Measurements from ENCODE around the gene MEIS2. TPM values are rescaled to one million over a fixed set of nuclear protein-coding genes. Genes with fewer than 3 reads are reported as not detected.

Gene MEIS2
- total RNA-seq, 1 donor from 2014 or later, result 41.4 TPM

DNA sequence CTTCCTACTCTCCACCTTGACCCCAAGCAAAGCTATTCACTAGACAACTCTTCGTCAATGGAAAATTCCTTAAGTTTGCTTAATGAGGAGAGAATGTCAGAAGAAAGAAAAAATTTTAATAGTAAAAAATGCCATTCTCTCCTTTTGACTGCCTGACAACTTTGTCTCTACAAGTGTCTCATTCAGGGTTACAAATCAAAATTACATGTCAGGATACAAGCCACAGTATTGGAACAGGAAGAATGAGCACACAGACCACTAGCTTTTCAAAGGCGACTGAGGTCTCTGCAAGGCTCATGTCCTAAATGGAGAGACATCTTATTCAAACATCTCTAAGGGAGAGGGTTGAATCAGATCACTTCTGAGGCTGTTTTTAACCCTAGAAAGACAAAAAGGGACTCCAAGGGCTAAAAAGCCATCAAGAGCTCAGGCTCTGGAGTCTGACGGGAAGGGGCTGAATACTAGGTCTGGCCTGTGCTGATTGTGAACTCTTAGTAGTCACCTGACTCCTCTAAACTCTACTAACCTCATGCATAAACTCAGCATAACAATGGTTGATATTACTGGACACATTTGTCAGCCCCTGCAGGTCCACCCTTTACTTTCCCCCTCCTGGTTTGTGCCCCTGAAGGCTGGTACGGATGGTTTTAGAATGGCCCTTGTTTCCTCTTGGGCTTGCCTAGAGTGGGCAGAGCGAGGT is 12.8 kb upstream of the MEIS2 start:
- no peak for DNase-seq (ENCODE audit: low spot score)

- DNase-seq (ENCODE audit: low spot score), result no peak
Observed at GRCh38 chr15:37112171-37112570, 11.8 kb upstream of the MEIS2 start.

DNA sequence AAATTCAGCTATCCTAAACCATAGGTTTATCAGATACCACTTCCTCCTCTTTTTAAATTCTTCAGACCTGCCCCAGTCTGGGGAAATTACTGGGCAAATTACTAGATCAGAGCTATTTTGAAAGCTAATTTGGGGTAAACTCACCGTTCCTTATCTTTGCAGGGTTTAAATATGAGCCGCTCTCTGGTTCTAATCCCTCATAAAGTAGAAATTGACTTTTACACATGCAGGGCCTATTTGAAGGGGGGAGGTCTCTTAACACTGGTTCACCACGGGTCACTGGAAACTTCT is 11.0 kb upstream of the MEIS2 start:
- DNase-seq (ENCODE audit: low spot score), result no peak

GRCh38 chr15:37109872-37110572 is 9.7 kb upstream of the MEIS2 start:
- DNase-seq (ENCODE audit: low spot score), result no peak

DNA sequence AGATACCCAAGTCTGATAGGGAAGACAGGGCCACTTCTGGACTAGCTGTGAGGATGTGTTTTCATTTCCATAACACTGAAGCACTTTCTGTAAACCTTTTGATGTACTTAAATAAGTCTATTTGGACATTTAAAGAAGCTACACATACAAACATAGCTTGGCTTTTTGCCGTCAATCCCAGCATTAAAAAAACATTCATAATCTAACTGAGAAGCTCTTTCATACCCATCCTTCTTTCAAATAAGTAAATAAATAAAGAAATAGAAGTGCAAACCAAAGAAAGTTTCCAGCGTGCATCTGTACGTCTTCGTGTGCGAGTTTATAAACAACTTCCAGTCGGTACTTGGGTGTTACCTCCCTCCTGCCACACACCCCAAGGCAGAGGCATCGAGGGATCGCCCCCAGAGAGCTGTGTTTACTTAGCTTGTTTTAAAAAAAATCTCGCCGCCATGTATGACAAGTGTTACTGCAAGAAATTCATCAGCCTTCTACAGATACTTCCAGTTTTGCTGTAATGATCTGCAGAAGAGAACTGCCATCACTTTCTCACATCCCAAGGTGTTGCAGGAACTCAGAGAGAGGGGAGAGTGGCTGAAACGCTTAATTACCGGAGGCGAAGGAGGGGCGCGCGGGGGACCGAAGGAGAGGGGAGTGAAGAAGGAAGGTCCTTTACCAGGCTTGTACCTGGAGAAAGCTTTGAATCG is 9.0 kb upstream of the MEIS2 start:
- DNase-seq (ENCODE audit: low spot score), result no peak

- no peak for DNase-seq (ENCODE audit: low spot score)
Observed at GRCh38 chr15:37108381-37109167, 8.2 kb upstream of the MEIS2 start.

GRCh38 chr15:37107744-37108380 is 7.5 kb upstream of the MEIS2 start:
- no peak for DNase-seq (ENCODE audit: low spot score)

DNA sequence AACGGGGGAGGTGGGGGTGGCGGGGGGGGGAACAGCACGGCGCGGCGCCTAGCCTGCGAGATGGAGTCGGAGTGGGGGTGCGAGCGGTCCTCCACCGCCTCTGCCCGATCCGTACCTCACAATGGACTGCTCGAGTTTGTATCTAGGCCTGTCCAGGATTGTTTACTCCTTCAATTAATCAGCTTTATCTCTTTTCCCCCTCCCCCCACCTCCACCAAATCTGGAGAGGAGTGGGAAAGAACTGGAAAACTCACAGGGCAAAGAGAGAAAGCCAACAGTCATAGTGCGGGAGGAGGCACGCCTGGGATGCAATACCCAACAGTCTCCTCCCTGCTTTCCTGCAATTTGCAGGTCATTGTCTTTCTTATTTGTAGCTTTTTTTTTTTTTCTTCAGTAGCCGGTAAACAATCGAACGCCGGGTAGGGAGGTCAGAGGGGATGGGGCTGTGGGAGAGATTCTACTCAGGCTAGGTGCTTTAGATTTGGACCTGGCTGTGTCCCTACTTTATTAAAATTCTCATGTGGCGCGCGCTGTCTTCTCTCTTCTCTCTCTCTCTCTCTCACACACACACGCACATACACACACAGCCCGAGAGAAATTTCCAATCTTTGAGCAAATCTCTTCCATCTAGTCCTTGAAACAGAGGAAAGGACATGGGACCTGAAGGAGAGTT is 6.9 kb upstream of the MEIS2 start:
- DNase-seq (ENCODE audit: low spot score), result no peak

DNA sequence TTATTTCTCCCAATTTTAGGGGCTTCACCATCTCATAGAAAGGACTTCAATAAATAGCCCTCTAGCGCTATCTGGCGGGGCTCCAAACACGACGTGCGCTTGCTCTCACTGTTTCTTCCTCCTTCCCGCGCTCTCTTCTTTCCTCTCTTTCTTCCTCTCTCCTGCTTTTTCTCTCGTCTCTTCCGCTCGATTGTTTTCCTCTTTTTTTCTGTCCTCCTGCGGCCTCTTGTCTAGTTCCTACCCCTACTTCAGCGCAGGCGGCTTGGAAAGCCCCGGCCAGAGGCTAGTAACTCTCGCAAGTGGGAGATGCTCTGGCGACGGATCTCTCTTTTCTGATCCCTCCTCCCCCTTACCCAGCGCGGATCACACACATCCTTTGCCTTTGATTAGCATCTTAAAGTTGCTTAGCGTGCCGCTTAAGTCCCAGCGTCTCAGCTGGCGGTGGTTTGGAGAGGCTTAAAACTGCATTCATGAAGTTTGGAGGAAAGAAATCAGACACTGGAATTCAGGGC is 6.2 kb upstream of the MEIS2 start:
- DNase-seq (ENCODE audit: low spot score), result peak; percentile 27

DNA sequence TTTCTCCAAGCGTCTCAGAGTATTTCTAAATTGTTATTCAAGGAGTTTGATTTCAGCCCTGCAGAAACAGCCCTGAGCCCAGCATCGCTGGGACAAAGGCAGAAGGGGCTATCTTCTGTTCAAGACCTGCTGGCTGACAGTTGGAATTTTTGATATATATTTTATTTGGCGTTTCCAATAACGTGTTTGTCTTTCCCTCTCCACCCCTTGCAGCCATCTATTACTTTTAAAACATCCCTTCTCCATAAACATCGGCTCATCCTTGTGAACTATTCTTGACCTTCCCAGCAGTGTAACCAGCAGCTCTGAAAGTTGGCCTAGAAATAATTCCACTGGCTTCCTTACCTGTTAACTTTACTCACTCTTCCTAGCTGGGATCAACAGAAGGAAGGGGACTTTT is 5.5 kb upstream of the MEIS2 start:
- DNase-seq (ENCODE audit: low spot score), result no peak

- DNase-seq (ENCODE audit: low spot score), result no peak
Observed at GRCh38 chr15:37105029-37105428, 4.7 kb upstream of the MEIS2 start.

DNA sequence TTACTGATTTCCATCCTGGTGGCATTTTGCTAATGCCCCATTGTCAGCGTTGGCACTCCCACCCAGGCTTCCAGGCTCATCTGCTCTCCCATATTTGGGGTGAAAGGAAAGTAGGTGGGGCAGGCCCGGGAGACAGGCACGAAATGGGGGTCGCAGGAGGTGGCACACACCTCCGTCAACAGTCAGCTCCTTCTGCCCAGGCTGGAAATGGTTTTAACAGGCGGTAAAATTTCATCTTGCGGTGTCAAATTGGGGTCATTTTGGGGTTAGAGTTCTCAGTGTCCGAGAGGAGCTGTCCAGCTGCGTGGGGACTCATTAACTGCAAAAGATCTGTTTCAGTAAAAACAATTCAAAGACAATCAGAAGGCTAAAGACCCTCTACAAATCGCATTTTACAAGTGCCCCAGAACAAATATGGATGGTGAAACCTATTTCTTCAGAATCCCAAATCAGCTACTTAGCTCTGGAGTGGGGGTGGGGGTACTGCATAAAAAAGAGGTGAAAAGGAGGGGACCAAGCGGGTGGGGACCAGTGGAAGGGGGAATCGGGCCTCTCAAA is 4.2 kb upstream of the MEIS2 start:
- no peak for DNase-seq (ENCODE audit: low spot score)

DNA sequence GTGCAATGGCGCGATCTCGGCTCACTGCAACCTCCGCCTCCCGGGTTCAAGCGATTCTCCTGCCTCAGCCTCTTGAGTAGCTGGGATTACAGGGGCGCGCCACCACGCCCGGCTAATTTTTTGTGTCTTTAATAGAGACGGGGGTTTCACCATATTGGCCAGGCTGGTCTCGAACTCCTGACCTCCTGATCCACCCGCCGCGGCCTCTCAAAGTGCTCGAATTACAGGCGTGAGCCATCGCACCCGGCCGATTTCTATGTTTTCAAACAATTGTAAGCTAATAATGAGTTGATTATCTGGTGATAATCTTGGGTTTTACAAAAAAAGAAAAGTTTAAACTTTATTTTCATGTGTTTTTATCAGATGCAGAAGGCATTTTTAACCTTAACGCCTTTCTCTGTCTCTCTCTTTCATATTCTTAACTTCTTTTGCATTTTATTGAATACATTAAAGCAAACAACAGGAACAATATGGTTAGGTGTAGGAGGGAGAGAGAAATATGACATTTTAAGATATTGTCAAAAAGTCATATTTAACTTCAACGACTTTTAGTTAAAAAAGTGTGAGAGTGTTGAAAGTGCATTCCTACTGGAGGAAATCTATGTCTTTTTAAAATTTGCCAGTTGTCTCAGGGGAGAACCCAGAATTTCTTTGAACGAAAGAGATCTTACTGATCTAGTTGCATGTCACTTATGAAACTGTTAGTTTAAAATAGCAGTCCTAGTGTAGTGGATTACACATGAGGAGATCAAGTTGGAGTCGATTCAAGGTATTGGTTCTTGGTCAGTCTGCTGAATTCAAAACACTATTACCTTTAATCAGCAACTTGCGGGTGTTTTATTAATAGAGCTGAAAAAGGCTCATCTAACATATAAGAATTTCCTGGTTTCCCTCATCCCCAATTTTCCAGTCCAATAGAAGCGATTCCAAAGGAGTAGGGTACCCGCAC is 3.4 kb upstream of the MEIS2 start:
- DNase-seq (ENCODE audit: low spot score), result no peak

DNA sequence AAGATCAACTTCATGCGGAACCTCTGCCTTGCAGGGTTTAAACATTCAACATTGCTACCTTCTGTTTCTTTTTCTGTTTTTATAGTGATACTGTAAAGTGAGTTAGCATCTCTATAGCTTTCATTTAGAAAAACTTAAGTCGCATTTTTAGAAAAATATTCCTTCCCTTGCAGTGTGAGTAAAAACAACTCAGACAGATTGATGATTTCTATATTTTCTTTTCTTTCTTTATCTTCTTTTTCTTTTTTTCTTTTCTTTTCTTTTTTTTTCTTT is 2.8 kb upstream of the MEIS2 start:
- DNase-seq (ENCODE audit: low spot score), result no peak

DNA sequence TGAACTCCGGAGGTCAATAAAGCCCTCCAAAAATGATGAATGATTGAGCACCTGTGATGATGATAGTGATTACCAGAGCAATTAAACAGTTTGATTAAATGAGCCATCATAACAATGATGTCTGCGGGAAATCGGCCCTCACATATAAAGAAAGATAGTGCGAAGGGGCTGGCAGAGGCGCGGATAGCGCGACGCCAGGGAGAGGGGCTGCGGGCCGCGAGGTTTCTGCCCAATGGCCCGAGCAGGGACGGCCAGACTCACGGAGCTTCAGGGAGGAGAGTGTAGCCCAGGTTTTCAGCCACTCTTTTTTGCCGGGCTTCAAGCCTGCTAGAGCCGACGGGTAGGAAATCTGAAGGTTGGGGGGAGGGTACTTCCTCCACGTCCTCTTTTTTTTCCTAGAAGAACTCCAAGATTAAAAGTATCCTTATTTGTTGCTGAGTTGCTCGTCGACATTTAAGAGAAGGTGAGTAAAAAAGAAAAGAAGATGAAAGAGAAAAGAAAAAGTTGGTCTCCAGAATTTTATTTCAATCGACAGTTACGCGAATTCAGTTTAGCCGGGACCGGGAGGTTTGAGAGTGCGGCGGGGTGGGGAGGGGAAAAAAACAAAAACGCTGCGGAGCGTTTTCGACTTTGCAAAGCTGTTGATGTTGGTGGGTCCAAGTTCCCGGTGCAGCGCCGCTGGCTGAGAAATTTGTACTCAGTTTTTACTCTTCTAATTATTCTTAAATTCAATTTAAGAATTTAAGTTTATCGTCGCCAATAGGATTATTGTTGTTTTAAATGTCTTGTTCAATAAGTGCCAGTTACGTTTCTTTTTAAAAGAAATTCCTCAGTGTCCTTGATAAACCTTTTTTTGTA is 2.2 kb upstream of the MEIS2 start:
- no peak for DNase-seq (ENCODE audit: low spot score)

DNA sequence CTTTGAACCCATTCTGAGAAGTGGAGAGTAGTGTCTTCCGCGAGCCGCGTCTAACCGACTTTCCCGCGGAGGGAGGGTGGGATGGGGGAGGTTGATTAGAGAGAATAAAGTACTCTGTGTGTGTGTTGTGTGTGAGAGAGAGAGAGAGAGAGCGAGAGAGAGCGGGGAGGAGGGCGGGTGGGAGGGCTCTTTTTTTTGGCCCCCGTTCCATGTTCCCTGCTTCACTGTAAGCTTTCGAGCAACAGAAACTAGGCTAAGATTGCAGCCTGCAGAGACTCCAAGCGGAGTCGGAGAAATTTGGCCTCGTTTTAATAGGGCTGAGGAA is 1.6 kb upstream of the MEIS2 start:
- no peak for DNase-seq (ENCODE audit: low spot score)

- DNase-seq (ENCODE audit: low spot score), result no peak
Observed at GRCh38 chr15:37100966-37101215, 542 bp upstream of the MEIS2 start.

- peak; percentile 33 for DNase-seq (ENCODE audit: low spot score)
Observed at GRCh38 chr15:37099319-37100108, 835 bp downstream of the MEIS2 start.

All from mucosa of gallbladder (tissue), 1 donor.